ENCODE results near the gene APLP2.
"Not testable (repeated sequence)": the region's sequence is repeated elsewhere in the genome, so short reads cannot be mapped to it uniquely, and the experiment has no call there.

APLP2 gene

GRCh38 chr11:130069659-130070108 is at the start of gene APLP2:
Gene APLP2 (plus strand): TSS chr11:130069894. CDS start chr11:130069978, 84 bp downstream.
- peak within 1 kb of the TSS; percentile 66 for H3K4me3 ChIP-seq
- no peaks in the 10 kb centered on the region for H3K27me3 ChIP-seq (ENCODE audit: low read depth)
- no peaks in the 10 kb centered on the region for H3K36me3 ChIP-seq (replicated peaks)
- DNase-seq (ENCODE audit: low spot score in 2 of 2): peak; percentile 95 to 100
- H3K4me1 ChIP-seq: peaks cover 11% of the 10 kb centered on the region
- in situ Hi-C loops (cut with MboI; ENCODE audit: low sequenced_read_pairs): no loop called here
- H3K9me3 ChIP-seq: no peaks in the 10 kb centered on the region

- no peaks in the 10 kb centered on the region for H3K36me3 ChIP-seq (replicated peaks)
- in situ Hi-C loops (cut with MboI; ENCODE audit: low sequenced_read_pairs): no loop called here
- peaks cover 3% of the 10 kb centered on the region; the same call in 1 of the 2 replicates for H3K4me1 ChIP-seq
- H3K9me3 ChIP-seq: peaks cover 3% of the 10 kb centered on the region; the same call in 1 of the 2 replicates
- H3K27me3 ChIP-seq (ENCODE audit: low read depth): no peaks in the 10 kb centered on the region
- H3K4me3 ChIP-seq: no peak overlapping the region
- no peak for DNase-seq (ENCODE audit: low spot score in 2 of 2)
These were observed 49.4 kb upstream of the APLP2 start for GRCh38 chr11:130020323-130020722.

DNA sequence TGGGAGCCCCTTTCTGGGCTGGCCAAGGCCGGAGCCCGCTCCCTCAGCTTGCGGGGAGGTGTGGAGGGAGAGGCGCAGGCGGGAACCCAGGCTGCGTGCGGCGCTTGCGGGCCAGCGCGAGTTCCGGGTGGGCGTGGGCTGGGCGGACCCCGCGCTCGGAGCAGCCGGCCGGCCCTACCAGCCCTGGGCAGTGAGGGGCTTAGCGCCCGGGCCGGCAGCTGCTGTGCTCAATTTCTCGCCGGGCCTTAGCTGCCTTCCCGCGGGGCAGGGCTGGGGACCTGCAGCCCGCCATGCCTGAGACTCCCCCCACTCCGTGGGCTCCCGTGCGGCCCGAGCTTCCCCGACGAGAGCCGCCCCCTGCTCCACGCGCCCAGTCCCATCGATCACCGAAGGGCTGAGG is 48.1 kb upstream of the APLP2 start:
- DNase-seq (ENCODE audit: low spot score in 2 of 2); H3K9me3 ChIP-seq; H3K36me3 ChIP-seq (replicated peaks); H3K27me3 ChIP-seq (ENCODE audit: low read depth); in situ Hi-C loops (cut with MboI; ENCODE audit: low sequenced_read_pairs); H3K4me1 ChIP-seq; H3K4me3 ChIP-seq: not testable (repeated sequence)

DNA sequence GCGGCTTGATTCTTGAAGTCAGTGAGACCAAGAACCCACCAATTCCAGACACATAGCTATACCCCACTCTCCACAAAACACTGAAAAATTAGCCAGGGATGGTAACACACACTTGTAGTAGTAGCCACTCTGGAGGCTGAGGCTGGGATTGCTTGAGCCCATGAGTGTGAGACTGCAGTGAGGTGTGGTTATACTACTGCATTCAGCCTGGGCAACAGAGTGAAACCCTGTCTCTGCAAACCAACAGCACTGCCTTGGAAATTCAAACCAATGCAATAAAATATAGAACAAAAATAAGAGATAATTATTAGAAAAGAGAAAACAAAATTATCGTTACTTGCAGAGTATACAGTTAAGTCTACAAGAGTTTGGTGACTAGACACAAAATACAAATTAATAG is 46.9 kb upstream of the APLP2 start:
- in situ Hi-C loops (cut with MboI; ENCODE audit: low sequenced_read_pairs): no loop called here
- Histone ChIP-seq H3K36me3 (replicated peaks) (no peaks in the 10 kb centered on the region), H3K4me3 (no peak overlapping the region), H3K27me3 (ENCODE audit: low read depth) (no peaks in the 10 kb centered on the region), H3K4me1 (peaks cover 3% of the 10 kb centered on the region; the same call in 1 of the 2 replicates), H3K9me3 (no peaks in the 10 kb centered on the region)
- DNase-seq (ENCODE audit: low spot score in 2 of 2): no peak

- H3K27me3 ChIP-seq (ENCODE audit: low read depth): no peaks in the 10 kb centered on the region
- H3K4me1 ChIP-seq: peaks cover 3% of the 10 kb centered on the region; the same call in 1 of the 2 replicates
- DNase-seq (ENCODE audit: low spot score in 2 of 2): no peak
- H3K36me3 ChIP-seq (replicated peaks): no peaks in the 10 kb centered on the region
- H3K4me3 ChIP-seq: no peak overlapping the region
- no peaks in the 10 kb centered on the region for H3K9me3 ChIP-seq
- in situ Hi-C loops (cut with MboI; ENCODE audit: low sequenced_read_pairs): no loop called here
These were observed 46.5 kb upstream of the APLP2 start for GRCh38 chr11:130023204-130023603.

GRCh38 chr11:130024361-130024760 is 45.3 kb upstream of the APLP2 start:
- Histone ChIP-seq H3K4me3 (no peak overlapping the region), H3K27me3 (ENCODE audit: low read depth) (no peaks in the 10 kb centered on the region), H3K36me3 (replicated peaks) (no peaks in the 10 kb centered on the region), H3K4me1 (peaks cover 3% of the 10 kb centered on the region; the same call in 1 of the 2 replicates), H3K9me3 (no peaks in the 10 kb centered on the region)
- DNase-seq (ENCODE audit: low spot score in 2 of 2): no peak
- in situ Hi-C loops (cut with MboI; ENCODE audit: low sequenced_read_pairs): no loop called here

- H3K4me1 ChIP-seq: peaks cover 3% of the 10 kb centered on the region; the same call in 1 of the 2 replicates
- DNase-seq (ENCODE audit: low spot score in 2 of 2): no peak
- in situ Hi-C loops (cut with MboI; ENCODE audit: low sequenced_read_pairs): no loop called here
- no peaks in the 10 kb centered on the region for H3K36me3 ChIP-seq (replicated peaks)
- H3K4me3 ChIP-seq: no peak overlapping the region
- H3K9me3 ChIP-seq: no peaks in the 10 kb centered on the region
- H3K27me3 ChIP-seq (ENCODE audit: low read depth): no peaks in the 10 kb centered on the region
These were observed 44.3 kb upstream of the APLP2 start for GRCh38 chr11:130025371-130025770.

GRCh38 chr11:130029137-130029536 is 40.6 kb upstream of the APLP2 start:
- in situ Hi-C loops (cut with MboI; ENCODE audit: low sequenced_read_pairs): no loop called here
- no peaks in the 10 kb centered on the region for H3K9me3 ChIP-seq
- peaks cover 2% of the 10 kb centered on the region; the same call in 1 of the 2 replicates for H3K4me1 ChIP-seq
- DNase-seq (ENCODE audit: low spot score in 2 of 2): no peak
- H3K36me3 ChIP-seq (replicated peaks): no peaks in the 10 kb centered on the region
- H3K4me3 ChIP-seq: no peak overlapping the region
- no peaks in the 10 kb centered on the region for H3K27me3 ChIP-seq (ENCODE audit: low read depth)

GRCh38 chr11:130031056-130031455 is 38.6 kb upstream of the APLP2 start:
- in situ Hi-C loops (cut with MboI; ENCODE audit: low sequenced_read_pairs): no loop called here
- H3K9me3 ChIP-seq: no peaks in the 10 kb centered on the region
- H3K36me3 ChIP-seq (replicated peaks): no peaks in the 10 kb centered on the region
- H3K27me3 ChIP-seq (ENCODE audit: low read depth): no peaks in the 10 kb centered on the region
- DNase-seq (ENCODE audit: low spot score in 2 of 2): no peak
- no peak overlapping the region for H3K4me3 ChIP-seq
- H3K4me1 ChIP-seq: no peaks in the 10 kb centered on the region

DNA sequence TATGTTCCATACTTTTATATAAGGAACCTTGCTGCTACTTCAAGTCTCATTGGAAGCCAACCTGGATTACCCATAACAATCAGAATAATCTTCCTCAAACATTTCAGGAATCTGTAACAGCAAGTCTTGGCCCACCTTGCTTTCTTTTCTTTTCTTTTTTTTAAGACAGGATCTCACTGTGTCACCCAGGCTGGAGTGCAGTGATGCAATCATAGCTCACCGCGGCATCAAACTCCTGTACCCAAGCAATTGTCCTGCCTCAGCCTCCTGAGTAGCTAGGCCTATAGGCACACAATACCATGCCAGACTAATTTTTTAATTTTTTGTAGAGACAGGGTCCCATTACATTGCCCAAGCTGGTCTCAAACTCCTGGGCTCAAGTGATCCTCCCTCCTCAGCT is 37.7 kb upstream of the APLP2 start:
- DNase-seq (ENCODE audit: low spot score in 2 of 2): no peak
- in situ Hi-C loops (cut with MboI; ENCODE audit: low sequenced_read_pairs): no loop called here
- no peaks in the 10 kb centered on the region for H3K9me3 ChIP-seq
- H3K27me3 ChIP-seq (ENCODE audit: low read depth): no peaks in the 10 kb centered on the region
- H3K4me1 ChIP-seq: no peaks in the 10 kb centered on the region
- H3K4me3 ChIP-seq: no peak overlapping the region
- no peaks in the 10 kb centered on the region for H3K36me3 ChIP-seq (replicated peaks)

DNA sequence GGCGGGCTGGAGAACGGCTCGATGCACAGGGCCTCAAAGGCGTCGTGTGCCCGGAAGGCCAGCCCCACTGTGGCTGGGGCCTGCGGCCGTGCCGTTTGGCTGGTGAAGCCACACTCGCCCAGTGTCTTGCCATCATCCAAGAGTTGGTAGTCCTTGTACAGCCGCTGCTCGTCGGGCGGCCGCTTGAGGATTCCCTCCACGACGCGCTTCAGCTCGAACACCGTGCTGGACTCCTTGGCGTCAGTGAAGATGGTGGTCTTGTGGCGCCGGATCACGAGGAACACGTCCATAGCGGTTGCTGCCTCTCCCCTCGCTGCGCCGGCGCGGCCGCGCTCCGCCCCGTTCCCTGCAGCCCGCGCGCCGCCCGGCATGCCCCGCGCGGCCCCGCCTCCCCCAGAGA is 36.8 kb upstream of the APLP2 start:
- in situ Hi-C loops (cut with MboI; ENCODE audit: low sequenced_read_pairs): no loop called here
- no peak overlapping the region for H3K4me3 ChIP-seq
- H3K9me3 ChIP-seq: no peaks in the 10 kb centered on the region
- no peaks in the 10 kb centered on the region for H3K36me3 ChIP-seq (replicated peaks)
- no peaks in the 10 kb centered on the region for H3K4me1 ChIP-seq
- H3K27me3 ChIP-seq (ENCODE audit: low read depth): no peaks in the 10 kb centered on the region
- no peak for DNase-seq (ENCODE audit: low spot score in 2 of 2)

GRCh38 chr11:130034236-130034635 is 35.5 kb upstream of the APLP2 start:
- no peak for DNase-seq (ENCODE audit: low spot score in 2 of 2)
- Histone ChIP-seq H3K9me3 (no peaks in the 10 kb centered on the region), H3K4me1 (no peaks in the 10 kb centered on the region), H3K36me3 (replicated peaks) (no peaks in the 10 kb centered on the region), H3K27me3 (ENCODE audit: low read depth) (no peaks in the 10 kb centered on the region), H3K4me3 (no peak overlapping the region)
- in situ Hi-C loops (cut with MboI; ENCODE audit: low sequenced_read_pairs): no loop called here

GRCh38 chr11:130037058-130037457 is 32.6 kb upstream of the APLP2 start:
- Histone ChIP-seq H3K27me3 (ENCODE audit: low read depth) (no peaks in the 10 kb centered on the region), H3K4me1 (no peaks in the 10 kb centered on the region), H3K36me3 (replicated peaks) (no peaks in the 10 kb centered on the region), H3K9me3 (no peaks in the 10 kb centered on the region), H3K4me3 (no peak overlapping the region)
- in situ Hi-C loops (cut with MboI; ENCODE audit: low sequenced_read_pairs): no loop called here
- no peak for DNase-seq (ENCODE audit: low spot score in 2 of 2)

DNA sequence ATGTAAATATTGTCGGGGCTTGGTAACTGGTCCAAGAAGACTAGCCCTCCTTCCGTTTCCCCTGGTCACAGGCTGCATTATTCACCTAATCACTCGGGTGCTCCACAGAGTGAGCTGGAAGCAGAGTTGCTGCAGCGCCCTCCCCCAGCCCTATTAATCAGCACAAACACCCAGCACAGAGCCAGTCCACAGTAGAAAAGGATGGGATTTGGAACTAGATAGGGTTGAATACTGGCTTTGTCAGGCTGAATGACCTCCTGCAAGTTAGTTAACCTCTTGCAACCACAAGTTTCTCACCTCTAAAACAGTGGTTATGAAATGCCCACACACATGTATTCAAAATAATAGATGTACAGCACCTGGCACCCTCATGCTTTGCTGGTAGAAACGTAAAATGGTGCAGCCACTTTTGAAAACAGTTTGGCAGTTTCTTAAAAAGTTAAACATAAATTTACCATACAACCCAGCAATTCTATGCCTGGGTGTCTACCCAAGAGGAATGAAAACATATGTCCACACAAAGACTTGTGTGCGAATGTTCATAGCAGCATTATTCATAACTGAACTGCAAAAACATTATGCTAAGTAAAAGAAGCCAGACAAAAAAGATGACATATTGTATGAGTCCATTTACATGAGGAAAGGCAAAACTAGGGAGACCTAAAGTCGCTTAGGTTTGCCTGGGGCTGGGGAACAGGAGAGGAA is 31.7 kb upstream of the APLP2 start:
- no peaks in the 10 kb centered on the region for H3K36me3 ChIP-seq (replicated peaks)
- no peaks in the 10 kb centered on the region for H3K27me3 ChIP-seq (ENCODE audit: low read depth)
- in situ Hi-C loops (cut with MboI; ENCODE audit: low sequenced_read_pairs): no loop called here
- H3K9me3 ChIP-seq: no peaks in the 10 kb centered on the region
- H3K4me3 ChIP-seq: no peak overlapping the region
- no peak for DNase-seq (ENCODE audit: low spot score in 2 of 2)
- no peaks in the 10 kb centered on the region for H3K4me1 ChIP-seq
